Pons (tissue), 1 donor: ENCODE measurements around the gene MVB12A.
A peak's percentile ranks its signal among the peaks of the same experiment; 100 is the strongest.

Source experiments
- DNase-seq: peaks from one replicate; pipeline ENCODE4 v3.0.0-alpha.2; 2016; ENCODE audit warnings: low spot score

Gene MVB12A

GRCh38 chr19:17419621-17420474 lies at the start of gene MVB12A:
Gene MVB12A (plus strand): TSS chr19:17420047. CDS start chr19:17420136, 89 bp downstream.
- DNase-seq, result peak; percentile 98

GRCh38 chr19:17376935-17377600 lies 42.8 kb upstream of the MVB12A start, which contains the start of gene PLVAP:
Gene PLVAP (minus strand): TSS chr19:17377342. CDS start chr19:17377288, 54 bp downstream.
- DNase-seq, result no peak

- no peak for DNase-seq
These were observed 41.6 kb upstream of the MVB12A start for GRCh38 chr19:17378271-17378670.

- no peak for DNase-seq
These were observed 40.6 kb upstream of the MVB12A start for GRCh38 chr19:17379221-17379631.

- DNase-seq, result no peak
These were observed 39.3 kb upstream of the MVB12A start for GRCh38 chr19:17380426-17381138.

- no peak for DNase-seq
These were observed 33.8 kb upstream of the MVB12A start for GRCh38 chr19:17385878-17386611.

- no peak for DNase-seq
These were observed 30.6 kb upstream of the MVB12A start for GRCh38 chr19:17389288-17389687.

- DNase-seq, result no peak
These were observed 29.7 kb upstream of the MVB12A start for GRCh38 chr19:17389957-17390664.

GRCh38 chr19:17390665-17391370 lies 29.0 kb upstream of the MVB12A start:
- peak; percentile 76 for DNase-seq

GRCh38 chr19:17391371-17392151 lies 28.3 kb upstream of the MVB12A start:
- DNase-seq, result peak; percentile 29

GRCh38 chr19:17393002-17393401 lies 26.8 kb upstream of the MVB12A start:
- DNase-seq, result no peak

GRCh38 chr19:17393914-17394313 lies 25.9 kb upstream of the MVB12A start, which contains the start of gene CCDC194:
Gene CCDC194 (minus strand): TSS chr19:17394196. CDS start chr19:17394158, 38 bp downstream.
- no peak for DNase-seq

- no peak for DNase-seq
These were observed 24.9 kb upstream of the MVB12A start for GRCh38 chr19:17394891-17395415.

- no peak for DNase-seq
These were observed 20.8 kb upstream of the MVB12A start for GRCh38 chr19:17398902-17399527.

GRCh38 chr19:17401628-17402027 lies 18.2 kb upstream of the MVB12A start:
- no peak for DNase-seq

- no peak for DNase-seq
These were observed 16.6 kb upstream of the MVB12A start for GRCh38 chr19:17402982-17403855.

- no peak for DNase-seq
These were observed 15.8 kb upstream of the MVB12A start for GRCh38 chr19:17404015-17404414.
